ENCODE measurements around the gene ARL2.
"Not testable (repeated sequence)": the region's sequence is repeated elsewhere in the genome, so short reads cannot be mapped to it uniquely, and the experiment has no call there.

Gene ARL2

GRCh38 chr11:65008016-65008415 lies 5.9 kb upstream of the ARL2 start:
- DNase-seq (ENCODE audit: low read depth in 2 of 2) = no peak

- no peak for DNase-seq (ENCODE audit: low read depth in 2 of 2)
Measured at GRCh38 chr11:65008873-65009272, 5.1 kb upstream of the ARL2 start.

DNA sequence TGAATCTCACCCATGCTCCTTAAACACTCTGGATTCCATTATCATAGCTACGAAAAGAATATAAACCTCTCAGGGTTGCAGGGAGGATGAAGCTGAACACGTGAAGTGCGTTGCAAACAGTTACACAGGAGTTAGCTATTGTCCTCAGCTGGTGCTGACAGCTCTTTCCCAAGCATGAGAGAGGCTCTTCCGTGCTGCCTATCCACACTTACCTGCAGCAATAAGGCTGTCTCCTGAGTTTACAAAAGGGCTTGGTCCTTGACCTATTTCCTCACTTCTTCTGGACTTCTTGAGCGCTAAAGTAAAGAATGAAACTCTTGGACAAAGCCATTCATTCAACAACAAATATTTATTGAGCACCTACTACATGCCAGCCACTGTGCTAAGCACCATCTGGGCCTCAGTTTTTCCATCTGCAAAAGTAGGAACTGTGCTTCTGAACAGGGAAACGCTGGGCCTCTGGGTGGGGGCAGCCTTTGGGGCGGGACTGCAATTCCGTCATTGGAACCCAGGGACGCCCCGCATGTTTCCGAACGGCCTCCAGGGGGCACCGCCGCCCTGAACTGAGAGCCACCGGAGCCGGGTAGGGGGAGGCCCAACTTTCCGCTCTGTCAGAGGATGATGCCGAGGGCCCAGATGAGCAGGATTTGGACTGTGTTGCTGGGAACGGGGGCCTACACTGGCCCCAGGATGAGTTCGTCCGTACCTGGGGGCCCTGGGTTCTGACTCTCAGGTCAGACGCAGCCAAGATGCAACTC lies 651 bp upstream of the ARL2 start:
- DNase-seq (ENCODE audit: low read depth in 2 of 2) = peak; percentile 84

DNA sequence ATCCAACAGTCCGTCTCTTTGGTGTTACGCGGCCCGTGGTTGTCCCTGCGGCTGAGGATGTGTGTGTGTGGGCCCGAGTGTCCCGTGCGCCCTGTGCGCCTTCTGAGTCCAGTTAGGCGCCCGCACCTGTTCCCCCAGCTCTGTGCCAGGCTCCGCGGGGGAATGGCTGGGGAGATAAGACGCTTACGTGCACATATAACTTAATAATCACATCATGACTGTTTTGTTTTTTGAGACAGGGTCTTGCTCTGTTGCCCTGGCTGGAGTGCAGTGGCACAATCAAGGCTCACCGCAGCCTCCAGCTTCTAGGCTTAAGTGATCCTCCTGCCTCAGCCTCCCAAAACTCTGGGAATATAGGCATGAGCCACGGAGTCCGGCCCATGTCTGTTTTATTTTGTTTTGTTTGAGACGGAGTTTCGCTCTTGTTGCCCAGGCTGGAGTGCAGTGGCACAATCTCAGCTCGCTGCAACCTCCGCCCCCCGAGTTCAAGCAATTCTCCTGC lies 817 bp downstream of the ARL2 start:
- DNase-seq (ENCODE audit: low read depth in 2 of 2) = no peak

DNA sequence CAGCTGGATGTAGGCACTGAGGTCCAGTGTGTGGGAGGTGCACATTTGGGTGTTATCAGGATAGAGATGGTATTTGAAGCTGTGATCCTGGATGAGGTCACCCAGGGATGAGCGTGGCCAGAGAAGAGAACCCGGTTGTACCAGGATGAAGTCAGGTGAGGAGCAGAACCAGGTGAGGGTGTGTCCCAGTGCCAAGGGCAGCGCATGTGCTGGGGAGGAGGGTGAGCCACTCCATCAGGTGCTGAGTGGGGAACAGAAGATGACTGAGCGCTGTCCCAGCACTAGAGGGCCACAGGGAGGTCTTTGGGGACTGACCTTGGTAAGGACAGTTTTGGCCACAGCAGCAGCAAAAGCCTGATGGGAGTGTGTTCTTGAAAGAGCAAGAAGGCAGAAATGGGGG lies 2.7 kb downstream of the ARL2 start:
- DNase-seq (ENCODE audit: low read depth in 2 of 2) = no peak

GRCh38 chr11:65017937-65018336 lies 4.0 kb downstream of the ARL2 start:
- no peak for DNase-seq (ENCODE audit: low read depth in 2 of 2)

- DNase-seq (ENCODE audit: low read depth in 2 of 2) = no peak
Measured at GRCh38 chr11:65019824-65020223, 5.9 kb downstream of the ARL2 start.

- DNase-seq (ENCODE audit: low read depth in 2 of 2) = no peak
Measured at GRCh38 chr11:65021003-65021402, 7.0 kb downstream of the ARL2 start.

- DNase-seq (ENCODE audit: low read depth in 2 of 2) = no peak
Measured at GRCh38 chr11:65021509-65021908, 7.5 kb downstream of the ARL2 start.

DNA sequence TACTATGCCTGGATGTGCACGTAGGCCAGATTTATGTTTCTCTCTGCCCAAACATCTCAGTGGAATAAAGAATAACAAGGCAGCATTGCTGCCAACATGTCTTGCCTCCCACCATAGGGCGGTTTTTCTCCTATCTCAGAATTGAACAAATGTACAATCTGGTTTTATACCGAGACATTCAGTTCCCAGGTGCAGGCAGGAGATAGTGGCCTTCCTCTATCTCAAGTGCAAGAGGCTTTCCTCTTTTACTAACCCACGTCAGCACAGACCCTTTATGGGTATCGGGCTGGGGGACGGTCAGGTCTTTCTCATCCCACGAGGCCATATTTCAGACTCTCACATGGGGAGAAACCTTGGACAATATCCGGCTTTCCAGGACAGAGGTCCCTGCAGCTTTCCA lies 9.5 kb downstream of the ARL2 start:
- DNase-seq (ENCODE audit: low read depth in 2 of 2) = not testable (repeated sequence)

GRCh38 chr11:65026810-65027209 lies 12.8 kb downstream of the ARL2 start:
- no peak for DNase-seq (ENCODE audit: low read depth in 2 of 2)

DNA sequence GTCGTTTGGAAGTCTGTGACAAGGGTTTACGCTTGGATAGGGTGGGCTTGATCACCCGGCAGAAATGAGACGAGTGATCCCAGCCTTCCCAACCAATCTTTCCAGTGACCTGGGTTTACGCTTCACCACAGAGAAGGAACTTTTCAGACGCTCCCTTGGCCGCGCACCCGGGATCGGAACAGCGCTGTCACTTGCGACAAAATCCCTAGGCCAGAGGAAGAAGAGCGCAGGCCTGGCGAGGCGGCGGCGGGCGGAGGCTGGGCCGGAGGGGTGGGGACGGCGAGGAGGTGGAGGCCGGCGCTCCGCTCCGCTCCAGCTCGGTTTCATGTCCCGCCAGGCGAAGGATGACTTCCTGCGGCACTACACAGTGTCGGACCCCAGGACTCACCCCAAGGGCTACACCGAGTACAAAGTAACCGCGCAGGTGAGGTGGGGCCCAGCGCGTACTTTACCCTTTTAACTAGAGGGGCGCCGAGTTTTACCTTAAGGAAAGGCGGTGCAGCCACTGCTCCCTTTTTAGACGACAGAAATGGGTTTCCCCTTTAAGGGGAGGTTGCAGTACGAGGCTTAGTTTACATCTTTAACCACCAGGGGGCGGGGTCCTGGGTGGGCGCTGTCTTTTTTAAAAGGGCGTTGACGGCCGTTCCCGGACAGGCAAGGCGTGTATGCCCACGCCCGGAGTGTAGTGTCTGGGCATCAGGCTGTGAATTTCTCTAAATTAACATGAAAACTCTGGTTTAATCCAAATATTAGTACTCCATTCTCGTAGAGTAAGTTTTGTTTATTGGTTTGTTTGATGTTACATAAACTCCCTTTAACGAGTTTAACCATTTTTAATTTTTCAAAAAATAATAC lies 13.5 kb downstream of the ARL2 start, which contains the start of gene SNX15:
SNX15 (plus strand) TSS at position 227 of the 855 bp plus-strand sequence; CDS start at position 326, 99 bp downstream.
- peak; percentile 82 to 88 for DNase-seq (ENCODE audit: low read depth in 2 of 2)

- DNase-seq (ENCODE audit: low read depth in 2 of 2) = no peak
Measured at GRCh38 chr11:65032216-65032615, 18.3 kb downstream of the ARL2 start.

GRCh38 chr11:65034423-65034822 lies 20.5 kb downstream of the ARL2 start:
- no peak for DNase-seq (ENCODE audit: low read depth in 2 of 2)

- DNase-seq (ENCODE audit: low read depth in 2 of 2) = no peak
Measured at GRCh38 chr11:65035579-65035978, 21.6 kb downstream of the ARL2 start.

DNA sequence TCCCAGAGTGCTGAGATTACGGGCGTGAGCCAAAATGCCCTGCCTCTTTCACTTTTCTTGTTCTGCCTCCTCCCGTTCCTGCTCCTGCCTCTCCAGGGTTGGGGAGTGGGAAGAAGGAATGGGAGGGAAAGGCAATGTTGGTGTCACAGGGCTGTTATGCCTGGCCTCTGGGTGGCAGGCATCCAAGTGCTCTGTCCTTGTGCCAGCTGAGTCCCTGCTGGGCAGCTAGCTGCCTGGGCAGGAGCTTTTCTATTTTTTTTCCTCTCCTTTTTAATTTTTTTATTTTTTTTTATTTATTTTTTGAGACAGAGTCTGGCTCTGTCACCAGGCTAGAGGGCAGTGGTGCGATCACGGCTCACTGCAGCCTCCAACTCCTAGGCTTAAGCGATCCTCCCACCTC lies 23.0 kb downstream of the ARL2 start:
- no peak for DNase-seq (ENCODE audit: low read depth in 2 of 2)

- no peak for DNase-seq (ENCODE audit: low read depth in 2 of 2)
Measured at GRCh38 chr11:65040520-65040846, 26.5 kb downstream of the ARL2 start.

DNA sequence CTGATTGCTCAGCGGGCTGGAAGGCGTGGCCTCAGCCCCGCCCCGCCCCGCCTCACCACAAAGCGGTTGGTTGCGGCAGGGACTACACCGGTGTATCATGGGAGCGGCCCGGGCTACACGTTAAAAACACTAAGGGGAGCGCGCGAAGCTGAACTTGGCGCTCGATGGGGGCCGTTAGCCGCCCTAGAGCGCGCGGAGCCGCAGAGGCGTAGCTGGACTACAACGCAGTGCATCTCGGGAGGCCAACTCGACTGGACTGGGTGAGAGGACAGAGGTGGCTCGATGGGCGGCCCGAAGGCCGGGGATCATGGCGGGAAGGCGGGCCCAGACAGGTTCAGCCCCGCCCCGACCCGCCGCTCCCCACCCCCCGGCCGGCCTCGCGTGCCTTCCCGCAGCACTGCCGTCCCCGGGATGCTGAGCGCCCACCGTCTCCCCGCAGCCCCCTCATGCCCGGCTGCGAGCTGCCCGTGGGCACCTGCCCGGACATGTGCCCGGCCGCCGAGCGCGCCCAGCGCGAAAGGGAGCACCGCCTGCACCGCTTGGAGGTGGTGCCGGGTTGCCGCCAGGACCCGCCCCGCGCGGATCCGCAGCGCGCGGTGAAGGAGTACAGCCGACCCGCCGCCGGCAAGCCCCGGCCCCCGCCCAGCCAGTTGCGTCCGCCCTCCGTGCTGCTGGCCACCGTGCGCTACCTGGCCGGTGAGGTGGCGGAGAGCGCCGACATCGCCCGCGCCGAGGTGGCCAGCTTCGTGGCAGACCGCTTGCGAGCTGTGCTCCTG lies 27.1 kb downstream of the ARL2 start, which contains the start of gene SAC3D1:
SAC3D1 (plus strand) TSS at position 364 of the 776 bp plus-strand sequence; CDS start at position 447, 83 bp downstream.
- DNase-seq (ENCODE audit: low read depth in 2 of 2) = peak; percentile 68 to 81

- DNase-seq (ENCODE audit: low read depth in 2 of 2) = no peak
Measured at GRCh38 chr11:65042891-65043290, 28.9 kb downstream of the ARL2 start.

GRCh38 chr11:65043881-65044501 lies 30.0 kb downstream of the ARL2 start:
- DNase-seq (ENCODE audit: low read depth in 2 of 2) = no peak

GRCh38 chr11:65045061-65045460 lies 31.1 kb downstream of the ARL2 start:
- no peak for DNase-seq (ENCODE audit: low read depth in 2 of 2)

Data from stimulated activated CD8-positive, alpha-beta memory T cell treated with anti-CD3 and anti-CD28 coated beads, Interleukin-7, amount 100 ng/mL, for 4 hours (primary cell).